Brain microvascular endothelial cell (primary cell): ENCODE results near the gene RING1.

ENCODE experiments used
- DNase-seq: peaks from one replicate; pipeline ENCODE4 v3.0.0-alpha.2; 2020
- H3K27ac ChIP-seq: fragments of 250-450 bp; sonication (Bioruptor Pico); 2 replicates; pipeline ENCODE4 v1.5.1; 2020; ENCODE audit warnings: mild to moderate bottlenecking, moderate library complexity
- H3K27me3 ChIP-seq: fragments of 250-450 bp; sonication (Bioruptor Pico); replicated peaks from 2 replicates; pipeline ENCODE4 v1.5.1; 2020; ENCODE audit warnings: mild to moderate bottlenecking
- H3K36me3 ChIP-seq: fragments of 250-450 bp; sonication (Bioruptor Pico); replicated peaks from 2 replicates; pipeline ENCODE4 v1.5.1; 2020; ENCODE audit warnings: mild to moderate bottlenecking
- H3K4me3 ChIP-seq: 2 replicates; pipeline ENCODE4 v1.5.1; 2011; ENCODE audit warnings: low read depth, mild to moderate bottlenecking, control low read depth, low read length, moderate library complexity
- in situ Hi-C: cut with HindIII; loops from 2 replicates; pipeline ENCODE4 v1.10.0; 2017; ENCODE audit warnings: low sequenced_read_pairs, low pct_ligation_motif_present
- TF ChIP-seq, protein P1 (sequence below): IDR thresholded peaks from 2 replicates; pipeline ENCODE4 v1.5.1; 2011; ENCODE audit warnings: low read depth, mild to moderate bottlenecking, moderate library complexity, low read length, control low read depth, inconsistent platforms; ENCODE audit errors: missing control alignments

RING1 gene

DNA sequence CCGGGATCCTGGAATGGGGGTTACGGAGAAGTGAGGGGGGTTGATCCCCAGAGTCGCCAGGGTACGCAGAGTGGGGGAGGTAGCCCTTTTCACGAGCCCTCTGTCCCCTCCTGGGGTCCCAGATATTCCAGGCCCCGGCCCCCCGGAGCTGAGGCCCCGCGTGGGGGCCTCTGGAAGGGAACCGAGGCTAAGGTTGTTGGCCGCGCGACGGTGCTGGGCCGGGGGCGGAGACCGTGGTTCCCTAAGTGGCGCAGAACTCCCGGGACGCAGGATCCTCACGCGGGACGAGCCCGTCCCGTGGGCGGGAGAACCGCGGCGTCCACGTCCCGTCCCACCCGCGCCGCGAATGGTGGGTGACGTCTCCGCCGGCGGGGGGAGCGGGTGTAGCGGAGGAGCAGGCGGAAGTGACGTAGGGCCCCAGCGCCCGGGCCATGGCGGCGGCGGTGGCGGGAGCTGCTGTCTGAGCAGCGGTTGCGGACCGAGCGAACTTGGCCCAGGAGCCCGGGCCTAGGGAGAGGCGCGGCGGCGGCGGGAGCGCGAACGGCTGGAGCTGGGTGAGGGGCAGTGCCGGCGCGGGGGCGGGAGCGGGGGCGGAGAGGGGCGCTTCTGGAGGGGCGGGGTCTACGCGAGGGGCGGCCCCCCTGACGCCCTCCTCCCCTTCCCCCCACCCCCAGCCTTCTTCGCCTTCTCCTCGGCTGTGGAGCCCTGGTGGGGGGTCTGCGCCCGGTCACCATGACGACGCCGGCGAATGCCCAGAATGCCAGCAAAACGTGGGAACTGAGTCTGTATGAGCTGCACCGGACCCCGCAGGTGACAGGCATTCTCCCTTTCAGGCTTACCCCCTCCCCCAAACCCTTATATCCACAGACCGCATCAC is at the start of gene RING1:
Gene RING1, plus strand, starts transcription at position 410 of the 877 bp plus-strand sequence. Its CDS starts 323 bp downstream, at position 733.
- H3K36me3 ChIP-seq, result peaks cover 19% of the 10 kb centered on the region
- DNase-seq, result peak; percentile 61
- H3K27me3 ChIP-seq, result no peaks in the 10 kb centered on the region
- in situ Hi-C loops, result no loop called here
- H3K4me3 ChIP-seq, result peak within 1 kb of the TSS; percentile 78
- H3K27ac ChIP-seq, result peak within 1 kb of the TSS; percentile 79
- TF ChIP-seq, protein P1, sequence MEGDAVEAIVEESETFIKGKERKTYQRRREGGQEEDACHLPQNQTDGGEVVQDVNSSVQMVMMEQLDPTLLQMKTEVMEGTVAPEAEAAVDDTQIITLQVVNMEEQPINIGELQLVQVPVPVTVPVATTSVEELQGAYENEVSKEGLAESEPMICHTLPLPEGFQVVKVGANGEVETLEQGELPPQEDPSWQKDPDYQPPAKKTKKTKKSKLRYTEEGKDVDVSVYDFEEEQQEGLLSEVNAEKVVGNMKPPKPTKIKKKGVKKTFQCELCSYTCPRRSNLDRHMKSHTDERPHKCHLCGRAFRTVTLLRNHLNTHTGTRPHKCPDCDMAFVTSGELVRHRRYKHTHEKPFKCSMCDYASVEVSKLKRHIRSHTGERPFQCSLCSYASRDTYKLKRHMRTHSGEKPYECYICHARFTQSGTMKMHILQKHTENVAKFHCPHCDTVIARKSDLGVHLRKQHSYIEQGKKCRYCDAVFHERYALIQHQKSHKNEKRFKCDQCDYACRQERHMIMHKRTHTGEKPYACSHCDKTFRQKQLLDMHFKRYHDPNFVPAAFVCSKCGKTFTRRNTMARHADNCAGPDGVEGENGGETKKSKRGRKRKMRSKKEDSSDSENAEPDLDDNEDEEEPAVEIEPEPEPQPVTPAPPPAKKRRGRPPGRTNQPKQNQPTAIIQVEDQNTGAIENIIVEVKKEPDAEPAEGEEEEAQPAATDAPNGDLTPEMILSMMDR, result no peak

DNA sequence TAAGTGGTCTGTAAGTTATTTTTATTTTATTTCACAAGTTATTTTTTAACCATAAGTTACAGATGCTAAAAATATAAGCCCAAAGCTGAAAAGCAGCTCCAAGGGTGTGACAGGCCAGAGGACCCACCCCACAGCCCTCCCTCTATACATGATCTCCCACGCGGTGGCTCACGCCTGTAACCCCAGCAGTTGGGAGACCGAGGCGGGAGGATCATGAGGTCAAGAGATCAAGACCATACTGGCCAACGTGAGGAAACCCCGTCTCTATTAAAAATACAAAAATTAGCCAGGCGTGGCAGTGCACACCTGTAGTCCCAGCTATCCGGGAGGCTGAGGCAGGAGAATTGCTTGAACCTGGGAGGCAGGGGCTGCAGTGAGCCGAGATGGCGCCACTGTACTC is 48.2 kb upstream of the RING1 start:
- DNase-seq, result no peak
- Histone ChIP-seq H3K27me3 (no peaks in the 10 kb centered on the region), H3K4me3 (no peak overlapping the region), H3K36me3 (no peaks in the 10 kb centered on the region), H3K27ac (no peak overlapping the region)
- in situ Hi-C loops, result no loop called here
- TF ChIP-seq, protein P1, result no peak

DNA sequence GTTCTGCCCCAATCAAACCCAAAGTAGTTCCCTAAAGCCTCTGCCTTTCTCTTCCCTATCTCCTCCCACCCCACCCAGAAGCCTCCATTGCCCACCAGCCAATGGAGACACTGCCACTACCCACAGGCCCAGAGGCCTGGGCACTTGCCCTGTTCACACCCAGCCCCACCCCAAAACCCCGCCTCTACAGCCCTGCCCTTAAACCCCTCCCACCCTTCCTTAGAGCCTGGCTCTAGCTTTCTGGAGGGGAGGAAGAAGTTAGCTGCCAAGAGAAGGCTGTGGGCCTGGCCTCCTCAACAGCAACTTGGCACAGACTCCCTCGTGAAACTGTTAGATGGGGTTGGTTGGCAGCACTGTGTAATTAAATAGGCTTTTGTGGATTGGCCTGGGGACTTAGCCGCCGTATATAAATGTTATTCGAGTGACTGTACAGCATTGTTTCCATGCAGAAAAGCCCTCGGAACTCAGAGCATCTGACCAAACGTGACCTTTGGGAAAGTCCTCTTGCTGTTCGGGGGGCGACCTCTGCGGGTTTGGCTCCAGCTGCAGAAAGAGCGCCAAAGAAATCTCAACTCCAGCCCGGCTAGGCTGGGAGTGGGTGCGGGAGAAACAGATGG is 47.5 kb upstream of the RING1 start:
- no peaks in the 10 kb centered on the region for H3K27me3 ChIP-seq
- H3K27ac ChIP-seq, result no peak overlapping the region
- H3K36me3 ChIP-seq, result no peaks in the 10 kb centered on the region
- peak overlapping the region; percentile 51 for H3K4me3 ChIP-seq
- peak; percentile 58 for DNase-seq
- in situ Hi-C loops, result no loop called here
- TF ChIP-seq, protein P1, result no peak

DNA sequence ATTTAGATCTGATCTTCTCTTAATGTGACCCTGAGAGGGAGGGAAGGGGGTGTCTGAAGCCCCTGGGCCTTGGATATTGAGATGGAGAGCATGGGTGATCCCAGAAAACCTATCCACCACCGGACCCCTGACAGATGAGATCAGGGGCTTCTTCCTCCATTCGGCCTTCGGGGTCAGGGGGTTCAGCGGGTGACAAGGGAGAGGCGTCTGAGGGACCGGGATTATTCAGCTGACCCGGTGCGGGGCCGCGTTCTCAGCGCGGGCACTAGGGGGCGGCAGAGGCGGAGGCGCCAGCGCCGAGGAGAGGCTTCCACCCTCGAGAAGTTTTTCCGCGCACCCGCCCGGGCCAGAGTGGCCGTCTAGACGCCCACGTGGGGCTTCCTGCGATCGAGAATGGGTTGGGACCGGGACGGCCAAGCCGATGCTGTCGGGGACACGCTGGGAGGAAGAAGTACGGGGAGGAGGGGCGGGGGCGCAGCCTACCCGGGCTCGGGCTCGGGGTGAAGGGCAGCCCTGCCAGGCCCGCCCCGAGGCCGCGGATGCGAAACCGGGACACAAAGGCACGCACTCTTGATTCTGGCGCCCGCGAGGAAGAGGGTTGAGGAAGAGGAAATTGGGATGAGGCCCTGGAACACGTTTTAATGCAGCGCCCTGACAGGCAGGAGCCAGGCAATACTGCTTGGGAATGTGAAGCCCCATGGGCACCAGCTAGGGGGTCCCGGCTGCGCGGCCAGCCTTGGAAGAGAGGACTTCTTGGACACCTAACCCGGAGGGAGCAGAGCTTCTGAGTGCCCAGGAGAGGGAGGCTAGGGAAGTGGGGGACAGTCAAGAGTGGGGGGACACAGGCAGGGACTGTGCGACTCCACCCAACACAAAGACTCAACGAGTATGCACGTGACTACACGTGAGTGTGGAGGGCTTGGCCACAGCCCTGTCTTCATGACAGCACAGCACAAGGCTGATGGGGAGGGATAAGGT is 46.7 kb upstream of the RING1 start:
- peak; percentile 56 for DNase-seq
- Histone ChIP-seq H3K27me3 (no peaks in the 10 kb centered on the region), H3K4me3 (peak overlapping the region; percentile 51), H3K27ac (no peak overlapping the region), H3K36me3 (no peaks in the 10 kb centered on the region)
- in situ Hi-C loops, result no loop called here
- TF ChIP-seq, protein P1, result peak; percentile 94

DNA sequence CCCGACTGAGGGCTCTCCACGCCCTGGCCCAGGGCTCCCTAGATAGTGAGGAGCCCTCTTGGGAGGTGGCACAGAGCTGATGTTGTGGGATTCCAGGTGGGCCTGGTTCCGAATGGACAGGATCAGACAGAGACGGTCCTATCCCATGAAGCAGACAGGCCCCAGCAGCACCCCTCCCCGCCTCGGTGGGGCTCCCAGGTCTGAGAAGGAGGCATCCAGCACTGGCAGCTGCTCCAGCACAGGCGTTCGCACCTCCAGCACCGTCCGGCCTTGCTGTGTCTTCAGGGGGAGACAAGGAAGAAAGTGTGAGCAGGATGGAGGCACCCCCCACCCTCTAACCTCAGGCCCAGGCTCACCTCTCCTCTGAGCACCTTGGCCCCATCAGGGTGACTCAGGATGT is 44.8 kb upstream of the RING1 start:
- Histone ChIP-seq H3K4me3 (no peak overlapping the region), H3K36me3 (no peaks in the 10 kb centered on the region), H3K27me3 (no peaks in the 10 kb centered on the region), H3K27ac (no peak overlapping the region)
- no peak for DNase-seq
- in situ Hi-C loops, result no loop called here
- TF ChIP-seq, protein P1, result no peak
